Choroid plexus epithelial cell (primary cell): Measurements from ENCODE around the gene OR2T27.

Experiments
- DNase-seq: peaks from one replicate; pipeline ENCODE4 v3.0.0-alpha.2; 2010; ENCODE audit warnings: low read depth
- H3K4me3 ChIP-seq: 2 replicates; pipeline ENCODE4 v1.5.1; 2011; ENCODE audit warnings: low read depth, mild to moderate bottlenecking, control low read depth, low read length, moderate library complexity
- TF ChIP-seq, protein P1 (sequence below): conservative IDR thresholded peaks from 2 replicates; pipeline ENCODE4 v1.5.1; 2011; ENCODE audit warnings: low read depth, mild to moderate bottlenecking, control low read depth, inconsistent platforms, low read length, moderate library complexity

OR2T27 gene

GRCh38 chr1:248611883-248612414 lies 43.4 kb downstream of the OR2T27 start:
- DNase-seq: no peak
- TF ChIP-seq, protein P1, sequence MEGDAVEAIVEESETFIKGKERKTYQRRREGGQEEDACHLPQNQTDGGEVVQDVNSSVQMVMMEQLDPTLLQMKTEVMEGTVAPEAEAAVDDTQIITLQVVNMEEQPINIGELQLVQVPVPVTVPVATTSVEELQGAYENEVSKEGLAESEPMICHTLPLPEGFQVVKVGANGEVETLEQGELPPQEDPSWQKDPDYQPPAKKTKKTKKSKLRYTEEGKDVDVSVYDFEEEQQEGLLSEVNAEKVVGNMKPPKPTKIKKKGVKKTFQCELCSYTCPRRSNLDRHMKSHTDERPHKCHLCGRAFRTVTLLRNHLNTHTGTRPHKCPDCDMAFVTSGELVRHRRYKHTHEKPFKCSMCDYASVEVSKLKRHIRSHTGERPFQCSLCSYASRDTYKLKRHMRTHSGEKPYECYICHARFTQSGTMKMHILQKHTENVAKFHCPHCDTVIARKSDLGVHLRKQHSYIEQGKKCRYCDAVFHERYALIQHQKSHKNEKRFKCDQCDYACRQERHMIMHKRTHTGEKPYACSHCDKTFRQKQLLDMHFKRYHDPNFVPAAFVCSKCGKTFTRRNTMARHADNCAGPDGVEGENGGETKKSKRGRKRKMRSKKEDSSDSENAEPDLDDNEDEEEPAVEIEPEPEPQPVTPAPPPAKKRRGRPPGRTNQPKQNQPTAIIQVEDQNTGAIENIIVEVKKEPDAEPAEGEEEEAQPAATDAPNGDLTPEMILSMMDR: no peak
- no peak overlapping the region for H3K4me3 ChIP-seq

DNA sequence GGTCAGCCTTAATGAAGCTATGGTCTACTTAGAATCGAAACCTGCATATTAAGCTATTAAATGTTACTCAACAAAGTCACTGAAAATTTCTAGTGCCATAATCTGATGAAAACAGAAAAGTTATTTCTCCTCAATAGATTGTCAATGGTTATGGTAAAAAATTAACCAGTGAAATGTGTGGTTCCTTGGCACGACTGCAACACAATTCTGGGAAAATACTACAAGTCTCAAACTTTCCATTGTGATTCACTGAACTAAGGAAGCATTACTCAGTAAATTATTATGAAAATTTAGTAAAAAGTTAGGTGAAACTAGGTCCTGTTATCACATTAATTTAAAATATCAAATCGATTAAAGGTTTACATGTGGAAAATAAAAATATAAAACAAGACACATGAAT lies 45.0 kb downstream of the OR2T27 start:
- no peak for DNase-seq
- no peak overlapping the region for H3K4me3 ChIP-seq
- TF ChIP-seq, protein P1: no peak
